ENCODE data around the gene RBCK1.
"Not testable (repeated sequence)": the region's sequence is repeated elsewhere in the genome, so short reads cannot be mapped to it uniquely, and the experiment has no call there.

The RBCK1 gene

DNA sequence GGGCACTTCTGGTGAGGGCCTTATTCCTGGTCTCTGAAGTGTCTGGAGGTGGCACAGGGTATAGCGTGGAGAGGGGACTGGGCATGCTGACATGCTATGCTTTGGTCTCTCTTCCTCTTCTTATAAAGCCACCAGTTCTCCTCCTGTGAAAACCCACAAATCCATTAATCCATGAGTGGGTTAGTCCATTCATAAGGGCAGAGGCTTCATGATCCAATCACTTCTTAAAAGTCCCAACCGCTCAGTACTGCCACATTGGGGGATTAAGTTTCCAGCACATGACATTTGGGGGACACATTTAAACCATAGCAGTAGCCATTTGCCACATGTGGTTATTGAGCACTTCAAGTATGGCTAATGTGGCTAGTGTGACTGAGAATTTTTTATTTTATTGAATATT lies 31.3 kb upstream of the RBCK1 start:
- DNase-seq, result no peak

DNA sequence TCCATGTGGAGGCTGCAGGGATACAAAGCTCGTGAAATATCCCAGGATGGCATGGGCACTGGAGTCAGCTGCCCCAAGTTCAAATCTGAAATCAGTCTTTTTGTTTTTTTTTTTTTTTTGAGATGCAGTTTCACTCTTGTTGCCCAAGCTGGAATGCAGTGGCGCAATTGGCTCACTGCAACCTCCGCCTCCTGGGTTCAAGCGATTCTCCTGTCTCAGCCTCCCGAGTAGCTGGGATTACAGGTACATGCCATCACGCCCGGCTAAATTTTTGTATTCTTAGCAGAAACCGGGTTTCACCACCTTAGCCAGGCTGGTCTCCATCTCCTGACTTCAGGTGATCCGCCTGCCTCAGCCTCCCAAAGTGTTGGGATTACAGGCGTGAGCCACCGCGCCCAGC lies 30.5 kb upstream of the RBCK1 start:
- DNase-seq, result not testable (repeated sequence)

DNA sequence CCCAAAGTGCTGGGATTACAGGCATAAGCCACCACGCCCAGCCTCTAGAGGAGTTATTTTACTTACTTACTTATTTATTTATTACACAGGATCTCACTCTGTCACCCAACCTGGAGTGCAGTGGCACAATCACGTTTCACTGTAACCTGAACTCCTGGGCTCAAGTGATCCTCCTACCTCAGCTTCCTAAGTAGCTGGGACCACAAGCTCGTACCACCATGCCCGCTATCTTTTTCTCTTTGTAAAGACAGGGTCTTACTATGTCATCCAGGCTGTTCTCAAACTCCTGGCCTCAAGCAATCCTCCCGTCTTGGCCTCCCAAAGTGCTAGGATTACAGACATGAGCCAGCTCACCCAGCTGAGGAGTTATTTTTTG lies 29.1 kb upstream of the RBCK1 start:
- no peak for DNase-seq

DNA sequence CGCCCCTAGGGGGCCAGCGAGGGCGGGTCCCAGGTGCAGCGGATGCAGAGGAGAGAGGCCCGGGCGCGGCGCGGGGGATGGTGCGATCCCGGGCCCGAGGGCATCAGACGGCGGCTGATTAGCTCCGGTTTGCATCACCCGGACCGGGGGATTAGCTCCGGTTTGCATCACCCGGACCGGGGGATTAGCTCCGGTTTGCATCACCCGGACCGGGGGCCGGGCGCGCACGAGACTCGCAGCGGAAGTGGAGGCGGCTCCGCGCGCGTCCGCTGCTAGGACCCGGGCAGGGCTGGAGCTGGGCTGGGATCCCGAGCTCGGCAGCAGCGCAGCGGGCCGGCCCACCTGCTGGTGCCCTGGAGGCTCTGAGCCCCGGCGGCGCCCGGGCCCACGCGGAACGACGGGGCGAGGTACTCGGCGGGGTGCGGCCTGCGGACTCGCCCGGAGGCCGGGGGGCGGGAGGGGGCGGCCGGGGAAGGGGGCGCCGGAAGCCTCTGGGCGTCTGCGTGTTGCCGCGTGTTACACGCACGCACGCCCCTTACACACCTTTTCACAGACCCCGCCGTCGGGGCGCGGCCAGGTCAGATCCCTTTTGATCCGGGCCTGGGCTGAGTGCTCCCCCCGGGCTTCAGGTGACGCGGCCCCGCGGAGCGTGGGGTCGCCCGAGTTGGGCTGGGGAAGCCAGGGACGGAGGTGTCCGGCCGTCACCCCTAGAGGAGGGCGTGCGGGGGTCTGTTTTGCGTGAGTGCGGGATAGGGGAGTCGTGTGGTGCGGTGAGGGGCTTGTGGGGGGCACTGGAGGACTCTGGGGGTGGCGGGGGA lies 27.1 kb upstream of the RBCK1 start:
- no peak for DNase-seq

DNA sequence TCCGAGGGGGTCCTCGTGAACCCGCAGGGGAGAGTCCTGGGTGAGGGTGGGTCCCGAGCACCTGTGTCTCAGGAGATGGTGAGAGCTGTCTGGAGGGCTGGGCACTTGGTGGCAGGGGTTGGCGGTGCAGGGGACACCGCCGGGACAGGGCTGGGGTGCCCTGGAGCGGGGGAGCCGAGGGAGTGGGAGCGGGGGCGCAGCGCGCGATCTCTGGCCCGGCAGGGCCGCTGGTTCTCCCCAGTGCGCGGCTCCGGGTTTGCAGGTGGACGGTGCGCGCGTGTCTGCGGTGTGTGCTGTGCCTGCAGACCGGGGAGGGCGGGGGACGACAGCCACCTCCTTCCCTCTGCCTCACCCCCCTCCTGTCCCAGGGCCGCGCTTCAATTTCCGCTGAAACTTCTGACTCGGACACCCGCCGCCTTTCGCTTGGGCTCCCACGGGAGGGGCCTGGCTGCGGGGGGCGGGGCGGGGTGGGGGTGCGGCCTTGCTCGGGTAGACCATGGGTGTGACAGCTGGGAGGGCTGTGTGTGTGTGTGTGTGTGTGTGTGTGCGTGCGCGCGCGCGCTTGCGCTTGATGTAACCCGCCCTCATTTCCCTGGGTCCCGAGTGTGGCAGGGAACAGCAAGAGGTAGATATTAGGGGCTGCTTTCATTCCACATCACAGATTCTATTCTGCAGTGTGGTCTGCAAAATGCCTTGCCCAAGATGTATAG lies 26.4 kb upstream of the RBCK1 start:
- DNase-seq, result no peak

DNA sequence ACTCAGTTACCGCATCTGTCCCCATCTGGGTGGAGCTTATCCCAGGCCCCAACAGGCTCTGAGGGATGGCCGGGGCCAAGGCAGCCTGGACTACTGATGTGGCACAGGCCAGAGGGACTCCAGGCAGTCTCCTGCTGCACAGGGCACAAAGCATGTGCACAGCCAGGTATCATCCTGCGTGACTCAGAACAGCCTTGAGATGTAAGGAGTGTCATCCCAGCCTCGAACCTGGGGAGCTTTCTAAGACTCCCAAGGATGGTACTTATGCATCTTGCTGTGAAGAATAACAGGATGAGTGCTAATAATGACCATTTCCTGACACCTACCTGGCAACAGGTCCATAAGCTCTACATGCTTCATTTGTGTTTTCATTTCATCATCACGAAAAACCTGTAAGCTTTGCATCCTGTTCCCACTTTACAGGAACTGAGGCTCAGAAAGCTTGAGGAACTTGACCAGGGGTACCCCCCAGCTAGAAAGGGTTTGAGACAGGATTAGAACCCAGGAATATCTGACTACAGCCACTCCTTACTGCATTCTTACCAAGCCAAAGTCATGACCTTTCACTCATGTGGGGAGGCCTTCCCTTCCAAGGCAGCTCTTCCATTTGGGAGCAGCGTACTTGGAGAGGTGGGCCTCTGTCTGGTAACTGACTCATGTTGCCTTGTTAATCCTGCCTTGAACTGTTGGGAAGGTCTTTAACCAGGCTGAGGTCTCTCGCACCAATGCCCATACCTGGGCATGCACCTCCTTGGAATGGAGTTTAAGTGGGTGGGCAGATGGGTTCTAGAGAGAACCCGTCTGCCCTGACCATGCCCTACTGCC lies 25.6 kb upstream of the RBCK1 start:
- no peak for DNase-seq

DNA sequence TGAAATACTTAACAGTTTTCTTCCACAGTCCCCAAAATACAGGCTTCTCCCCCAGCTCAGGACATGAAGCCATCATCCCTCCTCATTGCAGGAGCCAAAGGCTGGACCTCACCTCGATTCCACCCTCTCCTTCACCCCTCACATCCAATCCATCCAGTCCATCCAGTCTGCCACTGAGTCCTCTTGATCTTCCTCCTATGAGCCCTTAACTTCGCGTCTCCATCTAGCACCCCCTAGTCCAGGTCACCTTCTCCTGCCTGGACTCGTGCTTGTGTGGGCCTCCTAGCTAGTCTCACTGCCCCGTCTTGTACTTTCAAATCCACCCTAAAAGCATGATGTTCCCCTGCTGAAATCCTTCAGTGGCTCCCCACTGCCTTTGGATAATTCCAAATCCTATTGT lies 24.2 kb upstream of the RBCK1 start:
- no peak for DNase-seq

DNA sequence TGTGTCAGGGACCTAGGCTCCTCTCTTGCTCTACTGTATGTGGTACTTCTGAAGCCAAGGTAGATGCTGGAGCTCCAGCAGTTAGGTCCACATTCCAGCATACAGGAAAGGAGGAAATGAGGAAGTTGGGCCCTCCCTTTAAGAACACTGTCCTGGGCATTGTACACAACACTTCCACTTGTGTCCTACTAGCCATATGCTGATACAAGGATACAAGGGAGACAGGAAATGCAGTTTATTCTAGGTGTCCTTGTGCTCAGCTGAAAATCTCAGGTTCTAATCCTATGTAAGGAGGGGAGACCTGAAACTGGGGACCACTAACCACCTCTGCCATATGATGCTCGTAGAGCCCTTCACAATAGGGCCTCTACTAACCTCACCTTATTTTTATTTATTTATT lies 23.4 kb upstream of the RBCK1 start:
- DNase-seq, result no peak

DNA sequence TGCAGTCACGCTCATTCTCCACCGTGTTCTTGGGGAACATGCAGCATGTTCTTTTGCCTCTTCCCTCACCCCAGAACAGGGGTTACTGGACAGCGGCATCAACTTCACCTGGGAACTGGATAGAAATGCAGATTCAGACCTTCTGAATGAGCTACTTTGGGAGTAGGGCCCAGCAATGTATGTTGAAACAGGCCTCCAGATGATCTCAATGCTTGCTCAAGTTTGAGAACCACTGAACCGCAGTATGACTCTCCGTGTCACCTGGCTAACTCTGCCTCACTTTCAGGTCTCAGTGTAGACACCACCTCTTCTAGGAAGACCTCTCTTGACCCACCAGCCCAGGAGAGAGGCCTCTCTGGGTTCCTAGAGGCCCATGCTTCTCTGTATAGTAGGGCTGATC lies 22.7 kb upstream of the RBCK1 start:
- no peak for DNase-seq

DNA sequence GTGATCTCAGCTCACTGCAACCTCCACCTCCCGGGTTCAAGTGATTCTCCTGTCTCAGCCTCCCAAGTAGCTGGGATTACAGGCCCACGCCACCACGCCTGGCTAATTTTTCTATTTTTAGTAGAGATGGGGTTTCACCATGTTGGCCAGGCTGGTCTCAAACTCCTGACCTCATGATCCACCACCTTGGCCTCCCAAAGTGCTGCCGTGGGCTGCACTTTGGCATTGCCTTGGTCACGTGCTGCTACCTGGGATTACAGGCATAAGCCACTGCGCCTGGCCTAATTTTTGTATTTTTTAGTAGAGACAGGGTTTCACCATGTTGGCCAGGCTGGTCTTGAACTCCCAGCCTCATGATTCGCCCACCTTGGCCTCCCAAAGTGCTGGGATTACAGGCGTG lies 21.5 kb upstream of the RBCK1 start:
- not testable (repeated sequence) for DNase-seq

DNA sequence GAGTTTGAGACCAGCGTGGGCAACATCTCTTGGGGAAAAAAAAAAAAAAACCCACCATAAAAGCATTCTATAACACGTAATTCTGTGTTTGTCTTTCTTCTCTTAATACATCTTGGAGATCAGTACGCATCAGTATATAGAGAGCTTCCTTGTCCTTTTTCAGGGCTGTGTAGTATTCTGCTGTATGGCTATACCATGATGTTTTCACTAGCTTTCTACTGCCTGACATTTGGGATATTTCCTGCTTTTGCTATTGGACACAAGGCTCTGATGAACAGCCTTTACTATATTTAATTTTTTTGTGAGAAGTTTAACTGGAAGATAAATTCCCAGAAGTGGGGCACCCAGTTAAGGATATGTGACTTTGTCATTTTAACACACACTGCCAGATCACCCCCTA lies 20.6 kb upstream of the RBCK1 start:
- no peak for DNase-seq

DNA sequence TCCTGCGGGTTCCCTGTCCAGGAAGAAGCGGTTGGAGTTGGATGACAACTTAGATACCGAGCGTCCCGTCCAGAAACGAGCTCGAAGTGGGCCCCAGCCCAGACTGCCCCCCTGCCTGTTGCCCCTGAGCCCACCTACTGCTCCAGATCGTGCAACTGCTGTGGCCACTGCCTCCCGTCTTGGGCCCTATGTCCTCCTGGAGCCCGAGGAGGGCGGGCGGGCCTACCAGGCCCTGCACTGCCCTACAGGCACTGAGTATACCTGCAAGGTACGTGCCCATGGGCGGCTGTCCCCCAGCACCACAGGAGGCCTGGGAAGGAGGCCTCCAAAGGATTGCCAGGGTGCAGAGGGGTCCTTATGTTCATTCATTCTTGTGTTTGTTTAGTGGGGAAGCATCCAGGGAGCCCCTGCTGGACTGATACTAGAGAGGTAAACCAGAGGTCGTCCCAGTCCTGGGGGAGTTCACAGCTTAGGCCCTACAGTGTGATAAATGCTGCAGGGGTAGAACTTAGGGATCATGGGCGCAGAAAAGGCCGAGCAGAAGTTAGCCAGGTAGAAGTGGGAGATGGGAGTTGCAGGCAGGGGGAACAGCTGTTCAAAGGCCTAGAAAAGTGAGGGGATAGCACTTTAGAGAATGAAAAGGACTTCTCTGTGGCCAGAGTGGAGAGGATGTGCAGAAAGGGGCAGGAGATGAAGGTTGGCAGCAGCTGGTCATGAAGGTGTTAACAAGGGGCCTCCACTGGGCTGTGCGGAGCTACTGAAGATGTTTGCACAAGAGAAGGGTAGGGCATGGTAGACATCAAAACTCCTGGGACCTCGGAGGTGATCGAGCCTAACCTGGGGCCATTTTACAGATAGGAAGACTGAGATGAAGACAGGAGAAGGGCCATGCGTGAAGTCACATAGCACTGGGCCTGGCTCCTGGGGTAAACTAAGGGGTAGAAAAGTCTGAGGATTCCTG lies 19.8 kb upstream of the RBCK1 start:
- no peak for DNase-seq

DNA sequence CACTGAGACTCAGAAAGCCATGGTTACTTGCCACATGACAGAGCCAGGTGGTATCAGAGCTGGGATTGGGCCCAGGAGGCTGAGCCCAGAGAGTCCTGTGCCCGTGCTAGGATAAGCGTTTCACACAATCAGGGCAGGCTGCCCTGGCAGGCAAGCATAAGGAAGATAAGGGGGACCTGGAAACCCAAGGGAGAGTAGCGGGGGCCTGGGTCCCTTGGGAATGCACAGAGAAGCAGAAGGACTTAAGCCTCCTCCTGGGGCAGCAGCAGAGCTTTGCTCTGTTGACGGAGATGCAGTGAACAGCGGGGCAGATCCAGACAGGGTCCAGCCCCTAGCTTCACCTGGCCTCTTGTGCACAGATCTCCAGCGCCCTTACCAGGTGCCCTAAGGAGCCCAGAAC lies 18.9 kb upstream of the RBCK1 start:
- DNase-seq, result no peak

DNA sequence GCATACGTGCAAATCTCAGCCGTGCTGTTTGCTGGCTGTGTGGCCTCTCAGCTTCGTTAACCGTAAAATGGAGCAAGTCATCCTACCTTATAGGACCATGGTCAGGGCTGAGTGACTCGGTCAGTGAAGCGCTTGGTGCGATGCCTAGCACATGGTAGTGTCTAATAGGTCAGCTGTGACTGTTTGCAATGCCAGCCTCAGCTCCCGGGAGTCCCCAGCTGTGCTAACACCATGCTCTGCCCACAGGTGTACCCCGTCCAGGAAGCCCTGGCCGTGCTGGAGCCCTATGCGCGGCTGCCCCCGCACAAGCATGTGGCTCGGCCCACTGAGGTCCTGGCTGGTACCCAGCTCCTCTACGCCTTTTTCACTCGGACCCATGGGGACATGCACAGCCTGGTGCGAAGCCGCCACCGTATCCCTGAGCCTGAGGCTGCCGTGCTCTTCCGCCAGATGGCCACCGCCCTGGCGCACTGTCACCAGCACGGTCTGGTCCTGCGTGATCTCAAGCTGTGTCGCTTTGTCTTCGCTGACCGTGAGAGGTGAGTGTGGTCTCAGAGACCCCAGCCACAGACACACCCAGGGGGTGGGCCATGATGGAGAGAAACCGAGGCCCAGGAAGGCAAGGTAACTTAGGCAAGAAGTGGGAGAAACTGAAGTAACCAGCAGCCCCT lies 16.9 kb upstream of the RBCK1 start:
- no peak for DNase-seq

DNA sequence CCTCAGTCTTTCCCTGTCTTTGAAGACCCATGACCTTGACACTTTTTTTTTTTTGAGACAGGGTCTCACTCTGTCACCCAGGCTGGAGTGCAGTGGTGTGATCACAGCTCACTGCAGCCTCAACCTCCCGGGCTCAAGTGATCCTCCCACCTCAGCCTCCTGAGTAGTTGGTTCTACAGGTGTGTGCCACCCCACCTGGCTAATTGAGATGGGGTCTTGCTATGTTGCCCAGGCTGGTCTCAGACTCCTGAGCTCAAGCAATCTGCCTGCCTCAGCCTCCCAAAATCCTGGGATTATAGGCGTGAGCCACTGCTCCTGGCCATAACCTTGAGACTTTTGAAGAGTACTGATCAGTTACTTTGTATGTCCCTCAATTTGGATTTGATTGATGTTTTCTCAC lies 14.8 kb upstream of the RBCK1 start:
- not testable (repeated sequence) for DNase-seq

DNA sequence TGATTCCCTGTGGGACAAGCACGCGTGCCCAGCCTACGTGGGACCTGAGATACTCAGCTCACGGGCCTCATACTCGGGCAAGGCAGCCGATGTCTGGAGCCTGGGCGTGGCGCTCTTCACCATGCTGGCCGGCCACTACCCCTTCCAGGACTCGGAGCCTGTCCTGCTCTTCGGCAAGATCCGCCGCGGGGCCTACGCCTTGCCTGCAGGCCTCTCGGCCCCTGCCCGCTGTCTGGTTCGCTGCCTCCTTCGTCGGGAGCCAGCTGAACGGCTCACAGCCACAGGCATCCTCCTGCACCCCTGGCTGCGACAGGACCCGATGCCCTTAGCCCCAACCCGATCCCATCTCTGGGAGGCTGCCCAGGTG lies 11.9 kb upstream of the RBCK1 start:
- DNase-seq, result no peak

DNA sequence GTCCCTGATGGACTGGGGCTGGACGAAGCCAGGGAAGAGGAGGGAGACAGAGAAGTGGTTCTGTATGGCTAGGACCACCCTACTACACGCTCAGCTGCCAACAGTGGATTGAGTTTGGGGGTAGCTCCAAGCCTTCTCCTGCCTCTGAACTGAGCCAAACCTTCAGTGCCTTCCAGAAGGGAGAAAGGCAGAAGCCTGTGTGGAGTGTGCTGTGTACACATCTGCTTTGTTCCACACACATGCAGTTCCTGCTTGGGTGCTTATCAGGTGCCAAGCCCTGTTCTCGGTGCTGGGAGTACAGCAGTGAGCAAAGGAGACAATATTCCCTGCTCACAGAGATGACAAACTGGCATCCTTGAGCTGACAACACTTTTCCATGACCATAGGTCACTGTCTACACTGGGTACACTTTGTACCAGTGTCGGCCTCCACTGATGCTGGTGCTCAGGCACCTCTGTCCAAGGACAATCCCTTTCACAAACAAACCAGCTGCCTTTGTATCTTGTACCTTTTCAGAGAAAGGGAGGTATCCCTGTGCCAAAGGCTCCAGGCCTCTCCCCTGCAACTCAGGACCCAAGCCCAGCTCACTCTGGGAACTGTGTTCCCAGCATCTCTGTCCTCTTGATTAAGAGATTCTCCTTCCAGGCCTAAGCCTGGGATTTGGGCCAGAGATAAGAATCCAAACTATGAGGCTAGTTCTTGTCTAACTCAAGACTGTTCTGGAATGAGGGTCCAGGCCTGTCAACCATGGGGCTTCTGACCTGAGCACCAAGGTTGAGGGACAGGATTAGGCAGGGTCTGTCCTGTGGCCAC lies 11.3 kb upstream of the RBCK1 start:
- no peak for DNase-seq

DNA sequence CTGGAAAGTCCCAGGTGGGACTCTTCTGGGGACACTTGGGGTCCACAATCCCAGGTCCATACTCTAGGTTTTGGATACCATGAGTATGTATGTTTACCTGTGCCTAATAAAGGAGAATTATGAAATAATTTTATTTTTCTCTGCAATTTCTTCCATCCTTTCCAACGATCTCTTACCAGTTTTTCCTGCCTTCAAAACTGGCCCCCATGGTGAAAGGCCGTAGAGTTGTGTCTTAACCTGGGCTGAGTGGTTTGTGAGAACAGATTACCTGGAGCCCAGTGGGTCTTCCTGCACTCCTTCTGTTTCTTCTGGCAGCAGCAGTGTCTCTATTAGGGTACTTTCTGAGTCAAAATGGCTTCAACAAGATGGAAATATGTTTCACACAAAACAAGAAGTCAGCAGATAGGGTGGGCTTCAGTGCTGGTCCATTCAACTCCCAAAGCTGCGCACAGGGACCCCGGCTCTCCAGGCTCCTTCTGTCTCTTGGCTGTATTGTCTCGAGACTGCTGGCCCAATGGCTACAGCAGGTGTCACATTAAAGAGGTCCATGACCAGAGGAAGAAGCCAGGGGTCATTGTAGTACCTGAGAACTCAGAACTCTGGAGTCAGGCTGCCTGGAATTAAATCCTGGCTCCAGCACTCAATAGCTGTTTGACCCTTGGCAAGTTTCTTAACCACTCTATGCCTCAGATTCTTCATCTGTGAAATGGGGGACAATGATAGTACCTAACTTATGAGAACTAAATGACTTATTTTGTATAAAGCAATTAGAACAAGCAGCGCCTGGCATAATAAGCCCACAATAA lies 10.5 kb upstream of the RBCK1 start:
- DNase-seq, result no peak

DNA sequence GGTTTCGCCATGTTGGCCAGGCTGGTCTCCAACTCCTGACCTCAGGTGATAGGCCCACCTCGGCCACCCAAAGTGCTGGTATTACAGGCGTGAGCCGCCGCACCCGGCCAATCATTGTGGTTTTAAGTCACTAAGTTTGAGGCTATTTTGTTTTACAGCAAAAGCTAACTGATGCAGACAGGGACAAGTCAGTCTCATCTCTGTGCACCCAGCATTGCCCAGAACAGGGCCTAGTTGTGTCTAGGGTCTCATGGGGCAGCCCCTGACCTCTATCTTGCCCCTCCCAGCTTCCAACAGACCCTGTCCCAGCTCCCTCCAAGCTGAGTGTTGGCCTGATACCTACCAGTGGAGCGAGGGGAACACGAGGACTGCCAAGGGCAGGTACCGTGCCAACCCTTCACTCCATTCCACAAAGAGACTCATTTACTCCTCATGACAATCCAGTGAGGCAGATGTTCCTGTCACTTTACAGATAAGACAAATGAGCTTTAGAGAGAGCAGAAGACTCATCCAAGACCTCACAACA lies 8.9 kb upstream of the RBCK1 start:
- DNase-seq, result no peak

DNA sequence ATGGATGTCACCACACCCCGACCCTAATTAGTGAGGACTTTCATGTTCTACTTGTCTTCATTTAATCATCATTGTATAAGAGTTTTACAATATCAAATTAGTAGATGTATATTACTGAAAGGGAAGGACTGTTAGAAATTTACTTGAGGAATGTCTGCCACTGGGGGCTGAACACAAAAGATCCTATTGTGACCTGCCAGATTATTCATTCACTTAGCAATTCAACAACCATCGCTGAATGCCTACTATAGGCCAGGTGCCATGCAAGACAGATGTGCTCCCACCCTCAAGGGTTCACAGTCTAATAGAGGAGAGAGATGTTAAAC lies 8.0 kb upstream of the RBCK1 start:
- no peak for DNase-seq

Measured in cerebellar nuclear complex (tissue), 1 donor.